Gastrocnemius medialis (tissue), 4 donors: ENCODE results near the gene NBPF1. TPM values are rescaled to one million over a fixed set of nuclear protein-coding genes. Genes with fewer than 3 reads are reported as not detected.
"Not testable (repeated sequence)": the region's sequence is repeated elsewhere in the genome, so short reads cannot be mapped to it uniquely, and the experiment has no call there.

Experiments
- ATAC-seq, 2 donors: fragments of 150-250 bp; one replicate each; pipeline ENCODE4 v1.9.1; 2016
- DNase-seq, 2 donors: peaks; one replicate each; pipeline ENCODE4 v3.0.0-alpha.2; 2019
- H3K27ac ChIP-seq, 4 donors: fragments of 200-600 bp; sonication (generic); 1 replicate in 1 of 4; 2 replicates in 3 of 4; pipeline ENCODE4 v1.5.1; 2016 to 2018; ENCODE audit warnings: mild to moderate bottlenecking in 2 of 4, moderate library complexity in 1 of 4
- H3K27me3 ChIP-seq, 3 donors: fragments of 200-600 bp; sonication (generic) in 2 of 3; 1 replicate in 1 of 3; 2 replicates in 2 of 3; pipeline versions ENCODE4 v1.5.1 to v1.6.0; 2016 to 2019; ENCODE audit warnings: mild to moderate bottlenecking in 1 of 3, moderate library complexity in 1 of 3
- H3K36me3 ChIP-seq, 2 donors: fragments of 200-600 bp; sonication (generic) in 1 of 2; one replicate each; pipeline ENCODE4 v1.5.1; 2017 to 2018
- H3K4me1 ChIP-seq, 2 donors: fragments of 200-600 bp; sonication (generic) in 1 of 2; one replicate each; pipeline ENCODE4 v1.5.1; 2016 to 2017; ENCODE audit warnings: mild to moderate bottlenecking in 2 of 2
- H3K4me3 ChIP-seq, 4 donors: fragments of 200-600 bp; sonication (generic) in 3 of 4; 1 replicate in 1 of 4; 2 replicates in 3 of 4; pipeline ENCODE4 v1.5.1; 2016 to 2019; ENCODE audit warnings: mild to moderate bottlenecking in 2 of 4
- H3K9me3 ChIP-seq, 3 donors: fragments of 200-600 bp; sonication (generic) in 2 of 3; 1 replicate in 1 of 3; 2 replicates in 2 of 3; pipeline ENCODE4 v1.5.1; 2016 to 2019
- POLR2A ChIP-seq, 2 donors: fragments of 450-650 bp; IDR thresholded peaks; one replicate each; pipeline ENCODE4 v1.6.1; 2017; ENCODE audit warnings: antibody characterized with exemption in 2 of 2, mild to moderate bottlenecking in 2 of 2, moderate library complexity in 2 of 2
- in situ Hi-C, 4 donors: fragments of 200-750 bp; cut with MboI; loops; one replicate each; pipeline versions ENCODE4 v1.15.0 to v1.8.0; 2017; ENCODE audit warnings: low sequenced_read_pairs in 4 of 4
- intact Hi-C: fragments of 100-400 bp; cut with DNase I; formaldehyde crosslinking; loops from one replicate; pipeline ENCODE4 v1.15.1; 2023; ENCODE audit warnings: low total_unique reads
- total RNA-seq, 4 donors: library from RNA; depleted of rRNA; stranded (reverse); fragments of >200 nt; gene quantifications; one replicate each; pipeline versions ENCODE4 v1.1.0 to v1.2.3, GENCODE V29; 2016
- TF ChIP-seq, protein P1 (sequence below), 5 experiments: fragments of 450-650 bp in 3 of 5; fragments of 200-600 bp in 2 of 5; sonication (generic) in 2 of 5; IDR thresholded peaks in 4 of 5; conservative IDR thresholded peaks in 1 of 5; 1 replicate in 4 of 5; 2 replicates in 1 of 5; pipeline ENCODE4 v1.5.1; 2016 to 2019; ENCODE audit warnings: antibody characterized with exemption in 5 of 5, mild to moderate bottlenecking in 3 of 5, moderate library complexity in 3 of 5

Gene NBPF1
- total RNA-seq, 4 donors from 2014 or later, result 6.6 to 20.0 (median 11.2) TPM

- DNase-seq, result no peak
These were observed 7.5 kb downstream of the NBPF1 start for GRCh38 chr1:16605532-16606505.

GRCh38 chr1:16605213-16605525 lies 8.2 kb downstream of the NBPF1 start:
- Histone ChIP-seq H3K36me3 (peaks cover 0 to 34% of the 10 kb centered on the region in 2 donors), H3K27ac (no peak overlapping the region), H3K4me3 (no peak overlapping the region), H3K4me1 (no peaks in the 10 kb centered on the region), H3K27me3 (no peaks in the 10 kb centered on the region), H3K9me3 (no peaks in the 10 kb centered on the region)
- no peak for DNase-seq
- TF ChIP-seq POLR2A (IDR thresholded peaks at IDR 0.05), result no peak
- in situ Hi-C loops, result no loop called here
- intact Hi-C loops, result no loop called here
- ATAC-seq, result no peak

More at GRCh38 chr1:16605532-16606505, 7.5 kb downstream of the NBPF1 start:
- H3K27ac ChIP-seq, result no peak overlapping the region
- no peak overlapping the region for H3K4me3 ChIP-seq
- intact Hi-C loops (no loop called here), in situ Hi-C loops (no loop called here)
- H3K4me1 ChIP-seq, result no peaks in the 10 kb centered on the region
- no peak for TF ChIP-seq POLR2A (IDR thresholded peaks at IDR 0.05)
- TF ChIP-seq, protein P1, sequence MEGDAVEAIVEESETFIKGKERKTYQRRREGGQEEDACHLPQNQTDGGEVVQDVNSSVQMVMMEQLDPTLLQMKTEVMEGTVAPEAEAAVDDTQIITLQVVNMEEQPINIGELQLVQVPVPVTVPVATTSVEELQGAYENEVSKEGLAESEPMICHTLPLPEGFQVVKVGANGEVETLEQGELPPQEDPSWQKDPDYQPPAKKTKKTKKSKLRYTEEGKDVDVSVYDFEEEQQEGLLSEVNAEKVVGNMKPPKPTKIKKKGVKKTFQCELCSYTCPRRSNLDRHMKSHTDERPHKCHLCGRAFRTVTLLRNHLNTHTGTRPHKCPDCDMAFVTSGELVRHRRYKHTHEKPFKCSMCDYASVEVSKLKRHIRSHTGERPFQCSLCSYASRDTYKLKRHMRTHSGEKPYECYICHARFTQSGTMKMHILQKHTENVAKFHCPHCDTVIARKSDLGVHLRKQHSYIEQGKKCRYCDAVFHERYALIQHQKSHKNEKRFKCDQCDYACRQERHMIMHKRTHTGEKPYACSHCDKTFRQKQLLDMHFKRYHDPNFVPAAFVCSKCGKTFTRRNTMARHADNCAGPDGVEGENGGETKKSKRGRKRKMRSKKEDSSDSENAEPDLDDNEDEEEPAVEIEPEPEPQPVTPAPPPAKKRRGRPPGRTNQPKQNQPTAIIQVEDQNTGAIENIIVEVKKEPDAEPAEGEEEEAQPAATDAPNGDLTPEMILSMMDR (IDR thresholded peaks at IDR 0.05 in 4 of 5, conservative IDR thresholded peaks at IDR 0.05 in 1 of 5), result no peak
- no peak for ATAC-seq
- no peaks in the 10 kb centered on the region for H3K27me3 ChIP-seq
- no peaks in the 10 kb centered on the region for H3K9me3 ChIP-seq
- peaks cover 0 to 34% of the 10 kb centered on the region in 2 donors for H3K36me3 ChIP-seq

- in situ Hi-C loops, intact Hi-C loops, H3K27me3 ChIP-seq, H3K27ac ChIP-seq, H3K4me3 ChIP-seq, ATAC-seq, DNase-seq, H3K4me1 ChIP-seq, H3K9me3 ChIP-seq: not testable (repeated sequence)
- H3K36me3 ChIP-seq, result peaks cover 0 to 34% of the 10 kb centered on the region in 2 donors
These were observed 8.7 kb downstream of the NBPF1 start for GRCh38 chr1:16604514-16605212.

- DNase-seq, H3K27me3 ChIP-seq, H3K4me3 ChIP-seq, H3K27ac ChIP-seq, in situ Hi-C loops, ATAC-seq, intact Hi-C loops, H3K4me1 ChIP-seq, H3K9me3 ChIP-seq: not testable (repeated sequence)
- peaks cover 0 to 34% of the 10 kb centered on the region in 2 donors for H3K36me3 ChIP-seq
These were observed 9.7 kb downstream of the NBPF1 start for GRCh38 chr1:16603623-16604022.

DNA sequence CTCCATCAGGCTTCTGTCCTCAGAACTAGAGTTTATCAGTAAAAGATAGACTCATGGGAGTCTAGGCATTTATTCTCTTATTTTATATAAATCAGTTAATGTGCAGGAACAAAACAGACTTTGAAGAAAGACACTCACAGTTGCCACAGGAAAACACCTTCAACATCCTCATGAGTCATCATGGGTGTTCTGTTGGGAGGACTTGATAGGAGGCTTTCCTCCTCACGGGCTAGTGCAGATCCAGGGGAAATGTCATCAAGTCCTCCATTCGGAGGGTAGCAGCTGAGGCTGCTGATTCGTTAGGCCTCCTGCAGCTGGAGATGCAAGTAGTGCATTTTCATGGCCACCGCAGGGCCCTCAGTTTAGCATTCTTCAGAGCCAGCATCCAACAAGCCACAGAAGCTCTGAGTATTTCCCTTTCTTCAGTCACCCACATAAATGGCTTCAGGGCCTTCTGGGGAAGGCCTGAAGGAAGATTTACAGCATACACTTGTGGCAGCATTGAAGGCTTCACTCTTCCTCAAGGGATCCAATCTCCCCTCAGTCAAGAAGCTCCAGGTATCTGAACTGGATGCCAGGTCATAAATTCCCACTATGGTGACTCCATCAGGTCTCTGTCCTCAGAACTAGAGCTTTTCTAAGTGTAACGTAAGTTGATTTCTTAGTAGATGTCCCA lies 10.9 kb downstream of the NBPF1 start:
- ATAC-seq, result not testable (repeated sequence)

DNA sequence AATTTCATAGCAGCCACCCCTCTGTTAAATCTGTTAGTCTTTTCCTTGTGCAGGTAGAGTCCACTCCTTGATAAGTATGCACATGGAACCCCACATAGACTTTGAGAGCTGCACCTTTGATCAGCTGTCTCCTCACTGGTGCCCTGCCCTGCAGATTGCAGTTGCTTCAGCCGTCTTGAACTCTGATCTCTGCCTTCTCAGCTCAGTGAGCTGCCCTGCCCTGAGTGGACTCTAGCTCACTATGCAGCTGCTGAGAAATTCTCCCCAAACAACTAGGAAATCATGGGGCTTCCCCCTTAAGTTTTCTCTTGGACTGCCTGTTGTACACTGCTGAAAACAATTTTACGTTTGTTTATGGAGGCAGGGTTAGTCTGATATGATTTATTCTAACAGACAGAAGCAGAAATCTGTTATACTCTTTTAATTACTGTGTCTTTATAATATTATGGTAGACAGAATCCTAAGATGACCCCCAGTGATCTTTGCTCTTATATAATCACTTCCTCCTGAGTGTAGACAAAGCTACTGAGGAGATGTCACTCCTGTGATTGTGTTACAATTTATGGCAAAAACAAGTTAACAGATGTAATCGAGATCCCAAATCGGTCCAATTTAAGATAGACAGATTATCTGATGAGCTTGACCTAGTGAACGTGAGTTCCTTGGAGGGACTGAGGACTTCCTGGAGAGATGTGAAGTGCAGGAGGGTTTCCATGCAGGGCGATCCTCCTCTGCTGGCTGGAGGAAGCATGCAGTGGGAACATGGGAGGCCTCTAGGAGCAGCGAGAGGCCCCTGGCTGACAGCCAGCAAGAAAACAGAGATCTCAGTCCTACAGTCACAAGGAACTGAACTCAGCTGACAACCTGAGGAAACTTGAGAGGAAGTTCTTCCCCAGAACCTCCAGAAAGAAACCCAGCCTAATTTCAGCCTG lies 12.2 kb downstream of the NBPF1 start:
- peak in 1 of 2 donors; percentile 42 for ATAC-seq
- H3K4me1 ChIP-seq, in situ Hi-C loops: not testable (repeated sequence)

More for the DNA sequence above, 10.9 kb downstream of the NBPF1 start:
- H3K27ac ChIP-seq, DNase-seq, H3K27me3 ChIP-seq, H3K9me3 ChIP-seq, intact Hi-C loops, H3K4me3 ChIP-seq, H3K4me1 ChIP-seq, in situ Hi-C loops: not testable (repeated sequence)
- H3K36me3 ChIP-seq, result peaks cover 0 to 22% of the 10 kb centered on the region in 2 donors

DNA sequence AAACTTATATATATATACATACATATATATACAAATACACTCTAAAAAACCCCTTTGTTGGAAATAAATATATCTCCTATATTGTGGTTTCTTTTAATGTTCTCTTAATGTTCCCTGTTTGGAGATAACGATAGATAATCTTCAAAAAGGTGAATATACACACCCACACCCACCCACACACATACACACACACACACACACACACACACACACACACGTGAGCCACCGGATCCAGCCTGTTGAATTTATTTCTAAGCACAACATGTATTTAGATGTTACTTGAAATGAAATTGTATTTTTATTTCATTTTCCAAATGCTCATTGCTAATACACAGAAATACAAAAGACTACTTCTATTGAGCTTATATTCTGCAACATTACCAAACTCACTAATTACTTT lies 14.0 kb downstream of the NBPF1 start:
- H3K27ac ChIP-seq, H3K36me3 ChIP-seq, DNase-seq, intact Hi-C loops, H3K9me3 ChIP-seq, ATAC-seq, H3K4me3 ChIP-seq, H3K27me3 ChIP-seq, H3K4me1 ChIP-seq, in situ Hi-C loops: not testable (repeated sequence)

More for the DNA sequence above, 12.2 kb downstream of the NBPF1 start:
- DNase-seq, H3K27me3 ChIP-seq, intact Hi-C loops, H3K9me3 ChIP-seq, H3K36me3 ChIP-seq, H3K27ac ChIP-seq, H3K4me3 ChIP-seq: not testable (repeated sequence)

- H3K36me3 ChIP-seq, H3K9me3 ChIP-seq, H3K4me3 ChIP-seq, H3K27ac ChIP-seq, H3K4me1 ChIP-seq, H3K27me3 ChIP-seq, DNase-seq, in situ Hi-C loops, ATAC-seq, intact Hi-C loops: not testable (repeated sequence)
These were observed 18.1 kb downstream of the NBPF1 start for GRCh38 chr1:16595216-16595615.
